Transverse colon (tissue), 4 donors: ENCODE data around the gene EIF4EBP3.

Experiments used
- POLR2AphosphoS5 ChIP-seq, 3 donors: sonication (generic); formaldehyde crosslinking; IDR thresholded peaks; one replicate each; pipeline ENCODE4 v1.6.1; 2016; ENCODE audit warnings: antibody characterized with exemption in 3 of 3
- TF ChIP-seq, protein P1 (sequence below), 5 experiments: fragments of 200-600 bp in 3 of 5; fragments of 450-650 bp in 2 of 5; sonication (generic) in 3 of 5; IDR thresholded peaks; 1 replicate in 2 of 5; 2 replicates in 3 of 5; pipeline ENCODE4 v1.5.1; 2016 to 2017; ENCODE audit warnings: antibody characterized with exemption in 5 of 5, inconsistent platforms in 3 of 5, mild to moderate bottlenecking in 2 of 5, moderate library complexity in 1 of 5

DNA sequence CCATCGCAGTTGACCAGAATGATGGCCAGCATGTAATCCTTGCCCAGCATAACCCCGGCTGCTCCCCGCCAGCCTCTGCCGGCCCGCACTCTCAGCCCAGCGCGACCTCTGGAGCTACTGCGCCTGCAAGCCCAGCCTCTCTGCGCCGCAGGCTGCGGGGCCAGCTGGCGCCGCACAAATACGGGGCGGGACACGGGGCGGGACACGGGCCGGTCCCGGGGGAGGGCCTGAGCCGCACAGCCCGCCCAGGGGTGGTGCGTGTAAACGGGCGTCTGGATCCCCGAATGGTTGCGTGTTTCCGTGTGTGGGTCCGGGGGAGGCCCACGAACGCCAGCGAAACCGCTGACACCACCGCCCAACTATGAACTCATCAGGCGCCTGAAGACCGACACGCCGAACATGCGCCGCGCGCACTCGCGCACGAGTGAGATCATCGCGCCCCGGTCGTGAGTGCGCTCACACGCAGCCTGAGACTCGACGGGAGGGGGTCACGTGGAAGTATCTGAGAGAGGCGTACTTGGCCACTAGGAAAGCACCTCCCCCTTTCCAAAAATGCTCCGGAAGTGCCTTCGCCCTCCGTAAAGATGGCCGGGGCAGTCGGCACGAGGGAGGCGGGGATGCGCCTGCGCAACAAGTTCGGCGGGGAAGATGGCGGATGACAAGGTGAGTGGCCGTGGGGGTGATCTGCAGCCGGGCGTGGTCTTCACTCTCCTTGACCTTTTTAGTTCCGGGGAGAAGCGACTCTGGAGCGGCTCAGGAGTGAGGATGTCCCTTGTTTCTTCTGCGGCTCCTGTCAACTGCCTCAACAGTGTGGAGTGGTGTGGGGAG lies 16.9 kb downstream of the EIF4EBP3 start, which contains the start of the genes APBB3 and SLC35A4:
- peak; percentile 92 to 95 (median 95) for TF ChIP-seq POLR2AphosphoS5 (IDR thresholded peaks at IDR 0.05)
- TF ChIP-seq, protein P1, sequence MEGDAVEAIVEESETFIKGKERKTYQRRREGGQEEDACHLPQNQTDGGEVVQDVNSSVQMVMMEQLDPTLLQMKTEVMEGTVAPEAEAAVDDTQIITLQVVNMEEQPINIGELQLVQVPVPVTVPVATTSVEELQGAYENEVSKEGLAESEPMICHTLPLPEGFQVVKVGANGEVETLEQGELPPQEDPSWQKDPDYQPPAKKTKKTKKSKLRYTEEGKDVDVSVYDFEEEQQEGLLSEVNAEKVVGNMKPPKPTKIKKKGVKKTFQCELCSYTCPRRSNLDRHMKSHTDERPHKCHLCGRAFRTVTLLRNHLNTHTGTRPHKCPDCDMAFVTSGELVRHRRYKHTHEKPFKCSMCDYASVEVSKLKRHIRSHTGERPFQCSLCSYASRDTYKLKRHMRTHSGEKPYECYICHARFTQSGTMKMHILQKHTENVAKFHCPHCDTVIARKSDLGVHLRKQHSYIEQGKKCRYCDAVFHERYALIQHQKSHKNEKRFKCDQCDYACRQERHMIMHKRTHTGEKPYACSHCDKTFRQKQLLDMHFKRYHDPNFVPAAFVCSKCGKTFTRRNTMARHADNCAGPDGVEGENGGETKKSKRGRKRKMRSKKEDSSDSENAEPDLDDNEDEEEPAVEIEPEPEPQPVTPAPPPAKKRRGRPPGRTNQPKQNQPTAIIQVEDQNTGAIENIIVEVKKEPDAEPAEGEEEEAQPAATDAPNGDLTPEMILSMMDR (IDR thresholded peaks at IDR 0.05): peak in 1 of 5 experiments; percentile 7
